ENCODE measurements around the gene TBC1D1.

TBC1D1 gene

DNA sequence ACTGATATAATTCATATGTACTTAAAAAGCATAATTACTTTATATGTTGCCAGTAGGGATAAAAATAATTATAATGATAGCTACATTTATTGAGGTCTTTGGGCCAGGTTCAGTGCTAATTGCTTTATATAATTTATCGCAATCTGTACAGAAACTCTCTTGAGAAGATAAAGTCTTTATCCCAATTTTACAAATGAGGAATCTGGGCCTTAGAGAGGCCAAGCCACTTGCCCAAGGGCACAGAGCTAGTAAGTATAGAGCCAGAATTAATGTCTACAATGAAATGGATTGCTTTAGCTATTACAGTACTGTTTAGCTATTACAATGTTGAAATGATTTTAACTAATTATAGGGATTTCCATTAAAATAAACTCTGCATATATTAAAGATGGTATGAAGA is 30.6 kb upstream of the TBC1D1 start:
- H3K4ac ChIP-seq (ENCODE audit: low read depth in 1 of 2, low read length in 2 of 2) = no peak overlapping the region
- H3K14ac ChIP-seq (ENCODE audit: low read length in 2 of 2) = no peak overlapping the region
- no peak for DNase-seq
- peaks cover 5 to 20% of the 10 kb centered on the region in 2 experiments for H3K36me3 ChIP-seq (ENCODE audit: control insufficient read depth in 1 of 2, insufficient read depth in 2 of 2, low read depth in 1 of 2, low read length in 2 of 2)
- H2BK12ac ChIP-seq (ENCODE audit: low read length in 2 of 2) = no peak overlapping the region
- H3K79me1 ChIP-seq (replicated peaks; ENCODE audit: low read length, poor library complexity, severe bottlenecking) = no peaks in the 10 kb centered on the region
- no peak overlapping the region for H2BK120ac ChIP-seq (ENCODE audit: low read depth, low read length)
- H2AFZ ChIP-seq (ENCODE audit: low read depth, low read length) = no peak overlapping the region
- no peak overlapping the region for H3K18ac ChIP-seq (ENCODE audit: low read depth in 1 of 2, low read length in 2 of 2)
- H4K8ac ChIP-seq (ENCODE audit: low read length) = no peak overlapping the region
- H2BK15ac ChIP-seq (ENCODE audit: low read depth, poor library complexity, severe bottlenecking) = no peak overlapping the region
- H3K23ac ChIP-seq (ENCODE audit: low read length in 2 of 2) = no peak overlapping the region
- no peaks in the 10 kb centered on the region for H3K27me3 ChIP-seq (ENCODE audit: control insufficient read depth in 1 of 2, insufficient read depth in 1 of 2, low read length in 2 of 2)
- H2BK5ac ChIP-seq (ENCODE audit: low read depth, low read length, poor library complexity, severe bottlenecking) = no peak overlapping the region
- no peaks in the 10 kb centered on the region for H3K4me1 ChIP-seq (ENCODE audit: control insufficient read depth, insufficient read depth, low read depth, low read length)
- no peak overlapping the region for H3K4me3 ChIP-seq (ENCODE audit: insufficient read depth in 1 of 2, low read depth in 1 of 2, low read length in 2 of 2)
- H3K4me2 ChIP-seq (ENCODE audit: low read length, poor library complexity, severe bottlenecking) = no peak overlapping the region
- WGBS = no CpG with 5 or more reads among the region's 1 CpG
- no peak overlapping the region for H3K27ac ChIP-seq (ENCODE audit: low read length, poor library complexity, severe bottlenecking)
- H3K9ac ChIP-seq (ENCODE audit: low read length) = no peak overlapping the region
- no peak overlapping the region for H4K91ac ChIP-seq (ENCODE audit: low read length)
- H3K9me3 ChIP-seq (ENCODE audit: control insufficient read depth, low read length) = no peaks in the 10 kb centered on the region
- no peak overlapping the region for H2AK5ac ChIP-seq (ENCODE audit: low read length, severe bottlenecking)

DNA sequence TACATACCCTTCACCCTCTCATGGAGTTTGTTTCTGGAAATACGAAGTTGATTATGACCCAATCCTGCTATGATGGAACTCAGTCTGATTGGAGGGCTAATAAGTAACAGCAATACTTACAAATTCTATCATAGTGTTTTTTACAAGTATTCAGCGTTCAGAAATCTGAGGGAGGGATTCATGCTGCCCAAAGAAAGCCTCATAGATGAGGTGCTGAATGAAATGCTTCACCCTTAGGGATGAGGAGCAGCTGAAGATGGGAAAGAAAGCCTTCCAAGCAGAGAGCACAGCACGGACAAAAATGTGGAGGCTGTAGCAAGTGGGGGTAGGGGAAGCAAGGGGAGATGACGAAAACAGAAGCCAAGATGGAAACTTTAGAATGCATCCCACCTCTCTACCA is 27.9 kb upstream of the TBC1D1 start:
- Histone ChIP-seq H3K79me1 (replicated peaks; ENCODE audit: low read length, poor library complexity, severe bottlenecking) (no peaks in the 10 kb centered on the region), H2BK15ac (ENCODE audit: low read depth, poor library complexity, severe bottlenecking) (no peak overlapping the region), H2AK5ac (ENCODE audit: low read length, severe bottlenecking) (no peak overlapping the region), H3K4me1 (ENCODE audit: control insufficient read depth, insufficient read depth, low read depth, low read length) (no peaks in the 10 kb centered on the region), H3K9me3 (ENCODE audit: control insufficient read depth, low read length) (no peaks in the 10 kb centered on the region), H3K4me3 (ENCODE audit: insufficient read depth in 1 of 2, low read depth in 1 of 2, low read length in 2 of 2) (no peak overlapping the region), H3K9ac (ENCODE audit: low read length) (no peak overlapping the region), H2BK5ac (ENCODE audit: low read depth, low read length, poor library complexity, severe bottlenecking) (no peak overlapping the region), H3K4me2 (ENCODE audit: low read length, poor library complexity, severe bottlenecking) (no peak overlapping the region), H3K18ac (ENCODE audit: low read depth in 1 of 2, low read length in 2 of 2) (no peak overlapping the region), H3K4ac (ENCODE audit: low read depth in 1 of 2, low read length in 2 of 2) (no peak overlapping the region), H3K27me3 (ENCODE audit: control insufficient read depth in 1 of 2, insufficient read depth in 1 of 2, low read length in 2 of 2) (no peaks in the 10 kb centered on the region), H2BK12ac (ENCODE audit: low read length in 2 of 2) (no peak overlapping the region), H4K8ac (ENCODE audit: low read length) (no peak overlapping the region), H2BK120ac (ENCODE audit: low read depth, low read length) (no peak overlapping the region), H4K91ac (ENCODE audit: low read length) (no peak overlapping the region), H3K14ac (ENCODE audit: low read length in 2 of 2) (no peak overlapping the region), H3K36me3 (ENCODE audit: control insufficient read depth in 1 of 2, insufficient read depth in 2 of 2, low read depth in 1 of 2, low read length in 2 of 2) (peaks cover 5 to 12% of the 10 kb centered on the region in 2 experiments), H3K23ac (ENCODE audit: low read length in 2 of 2) (no peak overlapping the region), H3K27ac (ENCODE audit: low read length, poor library complexity, severe bottlenecking) (no peak overlapping the region), H2AFZ (ENCODE audit: low read depth, low read length) (no peak overlapping the region)
- DNase-seq = no peak
- 96% methylated on average over 1 of the region's 4 CpGs for WGBS

DNA sequence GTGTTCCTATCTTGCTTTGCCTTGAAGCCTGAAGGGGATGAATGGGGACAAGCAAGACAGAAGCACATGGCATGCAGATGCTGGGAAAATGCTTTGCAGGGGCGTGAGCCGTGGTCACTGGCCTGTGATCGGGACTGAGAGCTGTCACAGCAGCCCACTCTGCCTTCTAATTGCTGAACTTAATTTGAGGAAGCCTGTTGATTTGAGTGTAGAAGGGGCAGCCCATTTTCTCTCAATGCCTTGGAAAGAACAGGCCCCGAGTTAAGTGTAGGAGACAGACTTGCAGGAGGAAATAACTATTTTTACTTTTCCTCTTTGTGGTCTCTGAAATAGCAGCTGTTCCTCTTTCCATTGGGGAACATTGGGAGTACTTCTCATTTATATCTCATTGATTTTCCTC is 26.1 kb upstream of the TBC1D1 start:
- no peak overlapping the region for H2BK12ac ChIP-seq (ENCODE audit: low read length in 2 of 2)
- peaks cover 5 to 12% of the 10 kb centered on the region in 2 experiments for H3K36me3 ChIP-seq (ENCODE audit: control insufficient read depth in 1 of 2, insufficient read depth in 2 of 2, low read depth in 1 of 2, low read length in 2 of 2)
- H2AFZ ChIP-seq (ENCODE audit: low read depth, low read length) = no peak overlapping the region
- DNase-seq = no peak
- no peak overlapping the region for H2AK5ac ChIP-seq (ENCODE audit: low read length, severe bottlenecking)
- no peak overlapping the region for H2BK5ac ChIP-seq (ENCODE audit: low read depth, low read length, poor library complexity, severe bottlenecking)
- no peak overlapping the region for H3K4ac ChIP-seq (ENCODE audit: low read depth in 1 of 2, low read length in 2 of 2)
- no peak overlapping the region for H4K91ac ChIP-seq (ENCODE audit: low read length)
- H3K27ac ChIP-seq (ENCODE audit: low read length, poor library complexity, severe bottlenecking) = no peak overlapping the region
- no peak overlapping the region for H2BK15ac ChIP-seq (ENCODE audit: low read depth, poor library complexity, severe bottlenecking)
- no peak overlapping the region for H3K18ac ChIP-seq (ENCODE audit: low read depth in 1 of 2, low read length in 2 of 2)
- no peaks in the 10 kb centered on the region for H3K27me3 ChIP-seq (ENCODE audit: control insufficient read depth in 1 of 2, insufficient read depth in 1 of 2, low read length in 2 of 2)
- H3K79me1 ChIP-seq (replicated peaks; ENCODE audit: low read length, poor library complexity, severe bottlenecking) = no peaks in the 10 kb centered on the region
- no peak overlapping the region for H3K23ac ChIP-seq (ENCODE audit: low read length in 2 of 2)
- no peak overlapping the region for H3K4me2 ChIP-seq (ENCODE audit: low read length, poor library complexity, severe bottlenecking)
- 97% methylated on average over 4 of the region's 4 CpGs for WGBS
- no peak overlapping the region for H2BK120ac ChIP-seq (ENCODE audit: low read depth, low read length)
- H3K14ac ChIP-seq (ENCODE audit: low read length in 2 of 2) = no peak overlapping the region
- H3K9me3 ChIP-seq (ENCODE audit: control insufficient read depth, low read length) = no peaks in the 10 kb centered on the region
- no peak overlapping the region for H3K9ac ChIP-seq (ENCODE audit: low read length)
- H4K8ac ChIP-seq (ENCODE audit: low read length) = no peak overlapping the region
- H3K4me1 ChIP-seq (ENCODE audit: control insufficient read depth, insufficient read depth, low read depth, low read length) = no peaks in the 10 kb centered on the region
- no peak overlapping the region for H3K4me3 ChIP-seq (ENCODE audit: insufficient read depth in 1 of 2, low read depth in 1 of 2, low read length in 2 of 2)

DNA sequence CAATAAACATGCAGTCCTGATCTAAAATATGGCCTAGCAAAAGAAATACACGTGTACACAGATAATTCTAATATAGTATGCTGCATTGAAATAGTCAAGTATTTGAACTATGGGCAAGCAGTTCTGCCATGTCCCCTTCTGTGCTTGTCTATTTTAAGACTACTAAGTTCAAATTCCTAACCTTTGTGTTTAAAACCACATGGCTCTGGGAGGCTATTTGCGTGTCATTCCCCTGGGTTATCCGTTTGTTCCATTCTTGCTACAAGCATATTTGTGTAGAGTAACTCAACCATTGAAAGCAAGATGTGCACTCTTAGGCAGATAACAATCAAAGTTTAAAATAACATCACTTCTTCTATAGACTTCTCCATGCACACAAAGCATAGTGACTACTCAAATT is 25.4 kb upstream of the TBC1D1 start:
- Histone ChIP-seq H2AFZ (ENCODE audit: low read depth, low read length) (no peak overlapping the region), H2BK120ac (ENCODE audit: low read depth, low read length) (no peak overlapping the region), H3K14ac (ENCODE audit: low read length in 2 of 2) (no peak overlapping the region), H3K79me1 (replicated peaks; ENCODE audit: low read length, poor library complexity, severe bottlenecking) (no peaks in the 10 kb centered on the region), H4K8ac (ENCODE audit: low read length) (no peak overlapping the region), H3K4ac (ENCODE audit: low read depth in 1 of 2, low read length in 2 of 2) (no peak overlapping the region), H3K36me3 (ENCODE audit: control insufficient read depth in 1 of 2, insufficient read depth in 2 of 2, low read depth in 1 of 2, low read length in 2 of 2) (peaks cover 5 to 12% of the 10 kb centered on the region in 2 experiments), H2BK15ac (ENCODE audit: low read depth, poor library complexity, severe bottlenecking) (no peak overlapping the region), H3K18ac (ENCODE audit: low read depth in 1 of 2, low read length in 2 of 2) (no peak overlapping the region), H2AK5ac (ENCODE audit: low read length, severe bottlenecking) (no peak overlapping the region), H3K23ac (ENCODE audit: low read length in 2 of 2) (no peak overlapping the region), H3K27me3 (ENCODE audit: control insufficient read depth in 1 of 2, insufficient read depth in 1 of 2, low read length in 2 of 2) (no peaks in the 10 kb centered on the region), H2BK5ac (ENCODE audit: low read depth, low read length, poor library complexity, severe bottlenecking) (no peak overlapping the region), H3K27ac (ENCODE audit: low read length, poor library complexity, severe bottlenecking) (no peak overlapping the region), H3K9me3 (ENCODE audit: control insufficient read depth, low read length) (no peaks in the 10 kb centered on the region), H4K91ac (ENCODE audit: low read length) (no peak overlapping the region), H2BK12ac (ENCODE audit: low read length in 2 of 2) (no peak overlapping the region), H3K9ac (ENCODE audit: low read length) (no peak overlapping the region), H3K4me1 (ENCODE audit: control insufficient read depth, insufficient read depth, low read depth, low read length) (no peaks in the 10 kb centered on the region), H3K4me2 (ENCODE audit: low read length, poor library complexity, severe bottlenecking) (no peak overlapping the region), H3K4me3 (ENCODE audit: insufficient read depth in 1 of 2, low read depth in 1 of 2, low read length in 2 of 2) (no peak overlapping the region)
- 75% methylated on average over 2 of the region's 3 CpGs for whole genome bisulfite sequencing
- peak; percentile 51 for DNase-seq

Data from mesenchymal stem cell (in vitro differentiated cells and primary cell).